AG09309 (cell line): ENCODE results near the gene TSPAN2.

Source experiments
- DNase-seq: peaks from one replicate; pipeline ENCODE4 v3.0.0-alpha.2; 2010; ENCODE audit warnings: low read depth
- H3K4me3 ChIP-seq: 2 replicates; pipeline ENCODE4 v1.5.1; 2011; ENCODE audit warnings: mild to moderate bottlenecking, low read depth, low read length, moderate library complexity; ENCODE audit not compliant: control insufficient read depth
- CTCF ChIP-seq: IDR thresholded peaks from 2 replicates; pipeline ENCODE4 v1.5.1; 2011; ENCODE audit warnings: mild to moderate bottlenecking, low read depth, low read length, inconsistent platforms; ENCODE audit not compliant: insufficient read depth, control insufficient read depth; ENCODE audit errors: missing control alignments

The TSPAN2 gene

GRCh38 chr1:115052454-115053083, 36.7 kb downstream of the TSPAN2 start:
- DNase-seq: no peak
- no peak overlapping the region for H3K4me3 ChIP-seq
- peak; percentile 83 for TF ChIP-seq CTCF

- TF ChIP-seq CTCF: no peak
- no peak overlapping the region for H3K4me3 ChIP-seq
- no peak for DNase-seq
Observed at GRCh38 chr1:115051850-115052249, 37.5 kb downstream of the TSPAN2 start.

- H3K4me3 ChIP-seq: no peak overlapping the region
- DNase-seq: no peak
- TF ChIP-seq CTCF: no peak
Observed at GRCh38 chr1:115046751-115047150, 42.6 kb downstream of the TSPAN2 start.

- no peak for DNase-seq
- no peak overlapping the region for H3K4me3 ChIP-seq
- peak; percentile 44 for TF ChIP-seq CTCF
Observed at GRCh38 chr1:115041654-115042053, 47.6 kb downstream of the TSPAN2 start.

- peak; percentile 9 for TF ChIP-seq CTCF
- H3K4me3 ChIP-seq: no peak overlapping the region
- no peak for DNase-seq
Observed at GRCh38 chr1:115040501-115040900, 48.8 kb downstream of the TSPAN2 start.

- no peak for DNase-seq
- no peak overlapping the region for H3K4me3 ChIP-seq
- no peak for TF ChIP-seq CTCF
Observed at GRCh38 chr1:115036814-115037507, 52.3 kb downstream of the TSPAN2 start.

GRCh38 chr1:115035652-115036051, 53.7 kb downstream of the TSPAN2 start:
- DNase-seq: no peak
- no peak for TF ChIP-seq CTCF
- H3K4me3 ChIP-seq: no peak overlapping the region
